ENCODE measurements around the gene ADGRG1. TPM values are rescaled to one million over a fixed set of nuclear protein-coding genes. Genes with fewer than 3 reads are reported as not detected.

Gene ADGRG1
- total RNA-seq, 1 donor from 2014 or later: 47.4 TPM

DNA sequence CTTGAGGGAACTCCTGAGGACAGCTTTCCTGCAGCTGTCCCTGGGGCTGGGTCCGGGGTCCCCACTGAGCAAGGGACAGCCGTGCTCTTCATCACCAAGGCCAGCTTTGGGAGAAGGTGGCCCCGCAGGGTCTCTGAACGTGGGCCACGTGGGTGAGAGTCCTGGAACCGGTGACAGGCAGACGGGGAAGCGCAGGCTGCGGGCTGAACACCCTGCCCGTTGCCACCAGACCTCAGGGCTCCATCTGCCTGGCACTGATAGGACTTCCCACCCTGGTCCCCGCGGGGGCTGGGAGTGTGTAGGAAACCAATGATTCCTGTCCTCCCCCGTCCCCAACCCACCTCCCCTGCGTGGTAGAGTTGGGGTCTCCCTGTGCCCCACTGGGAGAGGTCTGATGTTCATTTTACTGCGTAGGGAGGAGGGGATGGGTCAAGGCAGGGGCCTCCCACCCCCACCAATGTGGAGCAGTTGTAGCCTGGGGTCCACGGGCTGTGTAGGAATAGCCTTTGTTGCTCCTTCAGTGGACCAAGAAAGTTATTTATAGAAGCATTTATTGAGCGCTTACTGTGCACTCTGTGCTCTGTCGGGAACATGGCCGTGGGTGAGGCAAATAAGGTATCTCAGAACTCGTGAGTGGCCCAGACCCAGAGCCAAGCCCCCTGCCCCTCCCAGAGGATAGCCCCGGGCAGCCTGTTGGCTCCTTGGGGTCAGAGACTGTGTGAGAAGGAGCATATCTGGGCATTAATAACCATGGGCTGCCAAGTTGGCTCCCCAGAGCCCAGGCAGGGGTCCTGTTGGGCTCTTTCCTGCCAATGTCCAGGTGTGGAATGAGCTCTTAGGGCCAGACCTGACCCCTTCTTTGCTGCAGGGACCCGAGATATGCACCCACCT lies 1.3 kb downstream of the ADGRG1 start:
- DNase-seq (ENCODE audit: low spot score) (no peak), ATAC-seq (no peak)
- intact Hi-C loops (cut with DNase I): no loop called here

DNA sequence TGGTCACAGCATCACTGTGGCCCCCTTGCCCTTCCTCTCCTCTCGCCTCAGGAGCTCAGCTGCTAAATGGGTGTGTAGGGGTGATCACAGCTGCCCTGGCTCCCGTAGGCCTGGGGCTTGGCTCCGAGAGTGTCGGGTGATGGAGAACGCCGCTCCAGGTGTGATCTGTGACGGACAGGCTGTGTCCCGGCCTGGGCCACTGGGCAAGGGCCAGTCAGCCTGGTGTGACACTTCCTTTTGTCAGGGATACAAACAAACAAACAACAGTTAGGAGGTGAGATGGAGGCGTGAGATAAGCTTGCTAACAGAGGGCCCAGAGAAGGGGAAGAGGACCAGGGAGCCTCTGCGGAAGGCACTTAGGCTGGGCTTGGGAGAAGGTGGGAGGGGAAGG lies 2.0 kb downstream of the ADGRG1 start:
- DNase-seq (ENCODE audit: low spot score) (no peak), ATAC-seq (no peak)
- intact Hi-C loops (cut with DNase I): no loop called here

DNA sequence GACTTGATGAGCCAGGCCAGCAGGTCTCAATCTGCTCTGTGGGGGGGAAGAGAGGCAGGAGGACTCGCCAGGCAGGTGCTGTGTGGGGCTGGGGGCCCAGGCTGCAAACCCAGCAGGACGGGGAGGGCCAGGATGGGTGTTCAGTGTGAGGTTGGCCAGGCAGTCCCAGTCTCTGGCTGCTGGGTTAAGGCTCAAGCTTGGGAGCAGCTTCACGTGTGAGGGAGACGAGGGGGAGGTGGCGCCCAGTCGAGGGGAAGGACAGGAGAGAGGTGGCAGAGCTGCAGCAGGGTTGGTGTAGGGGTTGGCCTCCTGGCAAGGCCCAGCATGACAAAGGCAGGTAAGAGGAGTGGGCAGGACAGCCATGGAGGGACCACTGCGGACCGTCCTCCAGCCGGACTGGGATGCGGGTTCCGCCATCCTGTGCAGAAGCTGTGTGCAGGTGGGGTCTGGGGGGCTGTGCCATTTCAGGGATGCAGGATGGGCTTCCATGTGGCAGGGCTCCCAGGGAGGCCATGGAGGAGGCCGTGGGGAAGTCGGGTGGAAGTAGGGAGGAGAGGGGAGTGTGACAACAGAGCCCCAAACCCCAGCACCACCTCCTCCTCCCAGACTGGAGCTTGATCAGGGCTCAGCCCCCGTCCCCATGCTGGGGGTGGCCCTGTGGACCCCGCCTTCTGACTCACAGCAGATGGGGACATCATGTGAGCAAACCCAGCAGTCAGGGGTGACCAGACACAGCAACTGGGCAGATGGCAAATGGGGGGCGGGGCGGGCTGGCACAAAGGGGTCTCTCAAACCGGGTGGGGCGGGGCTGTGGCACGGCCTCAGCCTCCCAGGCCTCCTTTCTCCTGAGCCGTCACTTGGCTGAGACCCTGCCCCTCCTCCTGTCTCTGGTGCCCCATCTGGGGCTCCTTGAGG lies 2.8 kb downstream of the ADGRG1 start:
- intact Hi-C loops (cut with DNase I): no loop called here
- DNase-seq (ENCODE audit: low spot score) (no peak), ATAC-seq (no peak)

DNA sequence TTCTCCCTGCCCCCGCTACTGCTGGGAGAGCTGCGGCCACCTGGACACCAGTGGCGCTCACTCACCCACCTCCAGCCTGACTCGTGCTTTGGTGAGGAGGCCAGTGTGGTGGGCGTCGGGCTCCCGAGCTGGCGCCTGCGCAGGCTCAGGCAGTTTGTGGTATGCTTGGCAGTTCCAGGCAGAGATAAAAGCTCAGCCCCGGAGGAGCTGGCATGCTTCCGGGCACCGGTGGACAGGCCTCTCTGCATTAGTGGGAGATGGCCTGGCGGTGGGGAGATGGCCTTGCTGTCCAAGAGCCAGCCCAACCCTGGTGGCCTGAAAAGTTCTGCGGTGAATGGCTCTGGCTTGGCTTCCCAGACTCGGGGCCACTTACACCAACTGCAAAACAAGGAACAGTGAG lies 4.1 kb downstream of the ADGRG1 start:
- ATAC-seq: no peak
- intact Hi-C loops (cut with DNase I): no loop called here
- DNase-seq (ENCODE audit: low spot score): no peak

DNA sequence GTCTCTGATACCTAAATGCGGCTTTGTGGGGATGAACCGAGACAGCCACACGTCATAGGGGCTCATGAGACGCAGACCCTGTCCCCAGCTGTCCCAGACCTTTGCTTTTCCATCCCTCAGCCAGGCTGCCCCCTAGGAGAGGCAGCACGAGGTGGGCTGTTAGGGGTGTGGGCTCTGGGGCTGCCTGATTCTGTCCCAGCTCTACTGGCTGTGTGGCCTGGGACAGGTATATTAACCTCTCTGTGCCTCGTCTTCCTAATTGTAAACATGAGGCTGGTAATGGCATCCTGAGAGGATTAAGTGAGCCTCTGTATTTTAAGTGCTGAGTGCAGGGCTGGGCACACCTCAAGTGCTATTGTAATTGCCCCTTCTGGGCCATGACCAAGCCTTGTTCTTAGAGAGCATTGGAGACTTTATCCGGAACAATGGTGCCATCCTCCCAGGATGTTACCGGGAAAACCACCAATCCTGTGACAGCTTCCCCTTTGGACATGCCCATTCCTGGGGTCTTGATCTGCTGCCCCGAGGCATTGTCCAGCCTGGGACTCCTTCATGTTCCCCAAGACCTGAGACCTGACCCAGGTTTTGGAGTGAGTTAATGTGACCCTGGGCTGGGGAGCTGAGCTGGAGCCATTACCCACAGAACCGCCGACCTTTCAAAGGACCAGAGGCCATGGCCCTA lies 5.1 kb downstream of the ADGRG1 start:
- no peak for ATAC-seq
- no peak for DNase-seq (ENCODE audit: low spot score)
- intact Hi-C loops (cut with DNase I): no loop called here

DNA sequence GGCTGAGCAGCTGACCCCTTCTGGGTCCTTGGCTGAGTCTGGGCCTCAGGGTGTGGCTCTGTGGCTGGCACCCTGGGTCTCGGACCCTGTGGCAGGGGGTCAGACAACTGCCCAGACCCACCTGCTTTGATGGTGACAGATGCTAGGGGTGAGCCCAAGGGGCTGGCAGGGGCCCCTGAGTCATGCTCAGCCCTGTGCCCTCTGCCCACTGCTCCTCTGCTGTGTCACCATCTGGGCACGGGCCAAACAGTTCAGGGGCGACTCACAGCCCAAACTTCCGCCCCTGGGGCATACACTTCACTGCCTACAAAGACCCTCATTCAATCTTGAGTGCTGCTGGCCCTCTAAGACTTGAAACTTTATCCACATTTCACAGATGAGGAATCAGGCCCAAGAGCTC lies 5.7 kb downstream of the ADGRG1 start:
- intact Hi-C loops (cut with DNase I): no loop called here

DNA sequence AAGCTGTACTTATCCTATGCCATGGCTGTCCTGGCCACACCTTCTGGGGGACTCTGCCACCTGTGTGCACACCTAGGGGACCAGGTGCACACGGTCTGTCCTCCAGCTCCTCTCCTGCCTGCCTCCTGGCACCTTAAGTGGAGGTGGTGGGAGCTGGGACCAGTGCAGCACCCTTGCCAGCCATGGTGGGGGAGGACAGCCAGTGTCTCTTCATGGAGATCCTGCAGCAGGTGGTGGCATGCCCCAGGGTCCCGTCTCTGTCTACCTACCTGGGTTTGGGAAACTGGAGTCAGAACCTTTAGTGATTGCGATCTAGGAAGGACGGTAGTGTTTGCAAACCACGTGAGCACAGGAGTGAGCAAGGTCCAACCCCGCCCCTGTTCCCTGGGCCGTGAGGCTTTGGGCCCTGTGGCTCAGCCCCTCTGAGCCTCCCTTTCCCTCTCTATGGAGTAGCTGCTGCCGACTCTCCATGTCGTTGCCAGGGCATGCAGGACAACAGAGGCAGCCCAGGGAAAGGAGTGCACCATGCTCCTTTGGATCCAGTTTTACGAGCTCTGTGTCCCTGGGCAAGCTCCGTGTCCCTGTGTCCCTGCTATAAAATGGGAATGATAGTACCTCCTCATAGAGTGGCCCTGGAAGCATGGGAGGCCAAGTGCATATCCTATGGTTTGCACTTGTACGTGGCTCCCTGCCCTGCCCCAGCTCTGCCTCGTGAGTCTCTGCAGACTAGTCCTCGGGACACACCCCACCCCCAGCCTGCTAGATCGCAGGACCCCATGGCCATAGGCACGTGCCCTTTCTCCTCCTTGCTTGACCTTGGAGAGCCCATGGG lies 7.1 kb downstream of the ADGRG1 start:
- no peak for DNase-seq (ENCODE audit: low spot score)
- intact Hi-C loops (cut with DNase I): no loop called here
- ATAC-seq: no peak

More for the DNA sequence above, 5.7 kb downstream of the ADGRG1 start:
- DNase-seq (ENCODE audit: low spot score) (no peak), ATAC-seq (no peak)

DNA sequence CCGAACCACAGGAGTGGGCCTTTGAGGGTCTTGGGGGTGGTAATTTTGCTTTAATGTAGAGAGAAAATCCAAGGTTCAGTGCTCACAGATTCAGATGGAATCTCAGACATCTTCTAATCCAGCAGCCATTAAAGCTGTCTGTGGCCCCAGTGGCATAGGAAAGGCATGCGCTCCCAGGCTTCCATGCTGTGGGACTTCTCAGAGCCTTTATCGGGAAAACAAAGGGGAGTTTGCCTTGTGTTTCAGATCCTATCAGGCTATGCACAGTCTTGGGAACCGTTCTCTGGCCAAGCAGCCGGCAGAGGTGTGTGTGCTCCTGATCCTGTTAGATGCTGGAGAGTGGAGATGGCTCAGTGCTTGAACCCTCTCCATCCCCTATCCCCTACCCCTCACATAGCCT lies 7.8 kb downstream of the ADGRG1 start:
- ATAC-seq: no peak
- no peak for DNase-seq (ENCODE audit: low spot score)
- intact Hi-C loops (cut with DNase I): no loop called here

DNA sequence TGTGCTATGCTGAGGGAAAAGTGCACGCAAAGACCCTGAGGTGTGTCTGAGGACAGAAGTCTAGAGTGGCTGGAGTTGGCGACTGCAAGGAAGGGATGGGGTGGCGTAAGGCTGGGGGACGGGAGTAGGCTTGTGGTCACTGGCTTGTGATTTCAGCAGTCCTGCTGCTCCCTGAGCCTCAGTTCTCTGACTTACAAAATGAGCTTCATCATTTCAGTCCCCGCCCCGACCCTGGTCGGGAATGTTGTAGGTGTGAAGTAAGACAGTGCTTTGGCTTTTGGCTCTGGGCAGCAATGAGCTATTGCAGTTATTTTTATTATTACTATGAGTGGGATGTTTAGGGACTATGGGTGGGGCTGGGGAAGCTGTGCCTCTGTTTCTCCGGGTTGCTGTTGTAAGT lies 8.6 kb downstream of the ADGRG1 start:
- peak; percentile 33 for ATAC-seq
- DNase-seq (ENCODE audit: low spot score): no peak
- intact Hi-C loops (cut with DNase I): no loop called here

DNA sequence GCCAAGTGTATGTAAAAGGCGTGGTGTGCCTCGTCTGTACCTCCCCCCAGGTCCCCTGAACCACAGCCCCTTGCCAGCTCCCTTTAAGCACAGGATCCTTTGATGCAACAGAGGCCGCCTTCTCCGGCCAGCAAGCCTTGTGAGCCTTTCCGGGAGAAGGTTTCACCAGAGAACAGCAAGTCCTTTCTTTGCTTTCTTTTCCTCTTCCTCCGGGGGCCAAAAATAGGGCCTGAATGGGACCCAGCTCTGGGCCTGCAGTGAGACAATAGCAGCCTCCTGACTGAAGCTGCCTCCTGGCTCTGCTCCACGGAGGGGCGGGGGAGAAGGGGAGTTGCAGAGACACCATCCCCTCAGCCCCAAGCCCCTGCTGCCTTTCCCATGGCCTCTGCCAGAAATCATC lies 9.0 kb downstream of the ADGRG1 start:
- DNase-seq (ENCODE audit: low spot score): no peak
- ATAC-seq: peak; percentile 50
- intact Hi-C loops (cut with DNase I): no loop called here

DNA sequence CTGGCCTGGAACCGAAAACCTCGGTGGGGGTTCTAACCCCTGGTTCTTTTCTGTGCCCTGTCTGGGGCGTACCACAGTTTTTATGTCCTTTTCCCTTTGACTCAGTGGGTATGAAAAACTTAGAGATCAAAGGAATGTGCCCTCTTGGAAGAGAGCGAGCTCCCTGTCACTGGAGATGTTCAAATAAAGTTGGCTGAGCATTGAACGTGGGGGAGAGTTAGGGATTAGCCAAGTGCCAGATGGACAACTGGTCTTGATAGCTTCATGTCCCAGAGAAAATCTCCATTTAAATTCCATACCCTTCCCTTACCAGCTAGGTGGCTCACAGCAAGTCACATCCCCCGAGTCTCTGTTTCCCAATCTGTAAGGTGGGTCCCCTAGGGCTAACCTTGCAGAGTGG lies 9.5 kb downstream of the ADGRG1 start:
- intact Hi-C loops (cut with DNase I): loop anchor here (2.0 kb wide), 1 partner anchor 67 kb away; no protein-coding TSS in a partner anchor

DNA sequence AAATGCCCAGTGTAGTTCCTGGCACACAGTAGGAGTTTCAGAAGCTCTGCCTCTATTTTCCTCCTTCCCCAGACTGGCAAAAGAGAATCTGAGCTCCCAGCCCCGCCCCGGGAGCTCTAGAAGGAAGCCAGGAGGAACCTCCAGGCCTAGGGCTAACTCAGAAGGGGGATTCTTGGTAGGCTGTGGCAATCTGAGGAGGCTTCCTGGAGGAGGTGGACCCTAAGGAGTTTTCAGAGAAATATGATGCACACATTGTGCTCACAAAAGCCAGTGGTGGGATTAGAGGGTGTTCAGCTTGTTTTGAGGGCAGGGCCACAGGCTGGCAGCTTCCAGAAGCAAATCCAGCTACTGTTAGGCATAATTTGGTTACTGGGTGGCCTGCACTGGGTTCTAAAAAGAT lies 10.0 kb downstream of the ADGRG1 start:
- DNase-seq (ENCODE audit: low spot score): no peak
- ATAC-seq: no peak
- intact Hi-C loops (cut with DNase I): loop anchor here (2.0 kb wide), 1 partner anchor 68 kb away; no protein-coding TSS in a partner anchor

More for the DNA sequence above, 9.5 kb downstream of the ADGRG1 start:
- no peak for DNase-seq (ENCODE audit: low spot score)
- no peak for ATAC-seq

DNA sequence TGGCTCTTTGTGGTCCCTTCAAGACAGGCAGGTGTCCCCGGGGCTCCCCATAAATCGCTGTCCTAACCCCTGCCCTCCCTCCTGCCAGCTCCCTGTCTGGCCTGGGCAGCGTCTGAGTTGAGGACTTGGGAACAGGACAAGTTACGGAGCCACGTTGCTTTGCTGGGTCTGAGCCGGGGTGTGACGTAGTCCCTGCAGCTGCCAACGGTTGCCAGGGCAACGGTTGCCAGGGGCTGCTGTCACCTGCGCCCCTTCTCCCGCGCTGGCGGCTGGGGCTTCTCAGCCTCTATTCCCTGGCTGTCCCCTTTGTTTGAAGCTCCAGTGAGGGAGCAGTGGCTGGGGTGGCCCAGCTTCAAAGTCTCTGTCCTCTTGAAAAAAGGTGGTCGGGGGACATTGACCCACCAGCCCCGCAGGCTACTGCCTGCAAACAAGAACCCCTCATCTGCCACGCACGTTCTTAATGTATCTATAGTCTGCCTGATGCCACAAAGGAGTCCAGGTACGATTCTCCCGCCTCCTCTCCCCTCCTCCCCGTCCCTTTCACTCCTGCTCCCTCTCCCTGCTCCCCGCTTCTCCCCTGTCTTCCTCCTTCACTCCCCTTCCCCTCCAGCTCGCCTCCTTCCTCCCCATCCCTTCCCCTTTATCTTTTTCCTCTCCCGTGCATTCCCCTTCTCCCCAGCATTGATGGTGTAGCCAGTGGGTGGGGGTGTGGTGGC lies 10.9 kb downstream of the ADGRG1 start:
- ATAC-seq (no peak), DNase-seq (ENCODE audit: low spot score) (no peak)
- intact Hi-C loops (cut with DNase I): loop anchor here (2.0 kb wide), 1 partner anchor 69 kb away; no protein-coding TSS in a partner anchor

DNA sequence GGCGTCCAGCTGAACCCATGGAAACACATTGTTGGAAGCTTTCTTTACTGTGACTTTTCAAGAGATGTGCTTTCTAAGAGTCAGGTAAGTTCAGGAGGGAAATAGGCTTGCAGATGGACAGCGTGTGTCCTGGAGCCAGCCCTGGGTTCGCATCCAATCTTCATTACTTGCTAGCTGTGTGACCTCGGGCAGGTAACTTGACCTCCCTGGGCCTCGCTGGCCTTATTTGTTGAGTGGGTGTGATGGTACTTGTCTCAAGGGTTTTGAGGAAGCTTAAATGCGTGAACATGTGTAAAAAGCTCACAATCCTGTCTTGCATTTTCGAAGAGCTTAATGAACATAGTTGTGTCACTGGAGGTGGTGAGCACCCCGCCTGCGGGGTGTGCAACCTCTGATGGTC lies 11.8 kb downstream of the ADGRG1 start:
- intact Hi-C loops (cut with DNase I): no loop called here
- ATAC-seq (no peak), DNase-seq (ENCODE audit: low spot score) (no peak)

DNA sequence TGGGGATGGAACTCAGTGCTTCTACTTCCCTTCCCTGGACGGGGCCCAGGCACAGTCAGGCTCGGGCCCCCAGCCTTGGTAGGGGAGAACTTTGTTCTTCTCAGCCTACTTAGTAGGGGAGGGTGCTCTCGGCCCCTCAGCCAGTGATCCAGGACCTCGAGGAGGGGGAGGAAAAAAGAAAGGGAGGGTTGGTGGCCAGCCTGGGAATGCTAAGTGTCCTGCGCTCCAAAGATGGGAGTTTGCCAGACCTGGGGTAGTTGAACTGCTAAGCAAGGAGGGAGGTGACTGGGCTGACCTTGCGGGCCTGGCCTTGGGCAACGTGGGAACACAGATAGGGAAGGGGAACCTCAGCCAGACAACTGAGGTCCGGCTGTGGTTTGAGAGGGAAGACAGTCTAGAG lies 12.2 kb downstream of the ADGRG1 start:
- no peak for DNase-seq (ENCODE audit: low spot score)
- ATAC-seq: no peak
- intact Hi-C loops (cut with DNase I): no loop called here

DNA sequence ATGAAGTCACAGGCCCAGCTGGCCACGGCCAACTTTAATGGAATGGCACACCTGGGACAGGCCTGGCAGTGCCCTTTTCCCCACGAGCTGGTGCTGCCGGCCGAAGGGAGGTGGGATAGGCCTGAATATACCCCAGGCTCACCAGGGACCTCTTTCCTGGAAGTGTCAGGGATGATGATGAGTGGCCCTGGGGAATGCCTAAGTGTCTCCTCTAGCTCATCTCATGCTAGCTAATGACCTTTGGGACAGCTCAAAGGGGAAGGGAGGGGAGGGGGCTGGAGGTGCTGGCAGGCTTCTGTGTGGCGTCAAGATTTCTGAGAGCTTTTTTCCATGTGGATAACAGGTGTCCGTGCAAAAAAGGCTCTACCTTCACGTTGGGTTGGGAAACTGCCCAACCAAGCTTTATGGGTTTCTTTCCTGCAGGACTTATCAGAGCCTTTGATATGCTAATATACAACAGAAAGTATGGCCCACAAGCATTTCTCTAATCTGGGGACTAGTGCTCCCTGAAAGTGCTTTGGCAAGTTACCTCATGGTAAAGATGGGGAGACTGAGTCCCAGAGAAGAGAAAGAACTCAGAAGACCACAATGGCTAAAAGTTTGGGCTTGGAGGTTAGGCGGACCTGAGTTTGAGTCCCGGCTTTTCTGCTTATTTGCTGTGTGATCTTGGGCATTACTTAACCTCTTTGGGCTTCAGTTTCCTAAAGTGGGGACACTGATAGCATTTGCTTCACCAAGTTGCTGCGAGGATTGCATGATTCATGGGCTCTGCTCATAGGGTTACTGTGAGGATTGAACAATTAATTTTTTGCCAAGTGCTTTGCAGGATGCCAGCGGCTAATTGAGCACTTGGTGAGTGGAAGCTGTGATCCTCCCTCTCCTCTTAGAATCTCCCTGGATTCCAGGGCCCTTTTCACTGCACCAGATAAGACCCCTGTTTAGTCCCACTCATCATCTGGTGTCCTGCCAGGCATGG lies 14.0 kb downstream of the ADGRG1 start:
- DNase-seq (ENCODE audit: low spot score) (no peak), ATAC-seq (no peak)
- intact Hi-C loops (cut with DNase I): no loop called here

All from sciatic nerve (tissue), 2 donors.